CD14-positive monocyte (primary cell): Measurements from ENCODE around the gene PCSK4. TPM values are rescaled to one million over a fixed set of nuclear protein-coding genes. Genes with fewer than 3 reads are reported as not detected.

Experiments used
- DNase-seq, 3 donors: peaks; one replicate each; pipeline ENCODE4 v3.0.0-alpha.2; 2011 to 2022
- H2AFZ ChIP-seq: 2 replicates; pipeline ENCODE4 v1.6.0; 2012; ENCODE audit warnings: mild to moderate bottlenecking, low read depth, low read length, inconsistent platforms; ENCODE audit not compliant: insufficient read depth, poor library complexity, severe bottlenecking
- H3K27ac ChIP-seq, 2 donors: 1 replicate in 1 of 2; 2 replicates in 1 of 2; pipeline ENCODE4 v1.5.1; 2012 to 2013; ENCODE audit warnings: low read length in 2 of 2, control low read depth in 1 of 2, inconsistent platforms in 1 of 2, low read depth in 1 of 2, mild to moderate bottlenecking in 1 of 2
- H3K27me3 ChIP-seq, 2 donors: one replicate each; pipeline versions ENCODE4 v1.6.0 to v1.6.1; 2011 to 2013; ENCODE audit warnings: low read length in 2 of 2; ENCODE audit not compliant: control insufficient read depth in 2 of 2, insufficient read depth in 2 of 2
- H3K36me3 ChIP-seq, 2 donors: replicated peaks in 1 of 2; 1 replicate in 1 of 2; 2 replicates in 1 of 2; pipeline versions ENCODE4 v1.5.1 to v1.6.1; 2012 to 2013; ENCODE audit warnings: low read length in 2 of 2, control low read depth in 1 of 2, inconsistent platforms in 1 of 2, mild to moderate bottlenecking in 1 of 2; ENCODE audit not compliant: insufficient read depth in 2 of 2, control insufficient read depth in 1 of 2
- H3K4me1 ChIP-seq, 2 donors: 1 replicate in 1 of 2; 2 replicates in 1 of 2; pipeline versions ENCODE4 v1.5.1 to v1.6.1; 2012 to 2013; ENCODE audit warnings: low read length in 2 of 2, control low read depth in 1 of 2, inconsistent platforms in 1 of 2, mild to moderate bottlenecking in 1 of 2, moderate library complexity in 1 of 2; ENCODE audit not compliant: insufficient read depth in 2 of 2, control insufficient read depth in 1 of 2
- H3K4me2 ChIP-seq: replicated peaks from 2 replicates; pipeline ENCODE3; 2012; ENCODE audit warnings: low read length, moderate library complexity, mild to moderate bottlenecking; ENCODE audit not compliant: poor library complexity, severe bottlenecking; ENCODE audit errors: extremely low read depth
- H3K4me3 ChIP-seq, 3 experiments: fragments of 200-600 bp in 1 of 3; sonication (generic) in 1 of 3; replicated peaks in 1 of 3; 1 replicate in 2 of 3; 2 replicates in 1 of 3; pipeline ENCODE4 v1.5.1; 2011 to 2013; ENCODE audit warnings: low read length in 3 of 3, mild to moderate bottlenecking in 3 of 3, control low read depth in 2 of 3, low read depth in 2 of 3, inconsistent platforms in 1 of 3, moderate library complexity in 1 of 3
- H3K79me2 ChIP-seq: 2 replicates; pipeline ENCODE4 v1.6.0; 2012; ENCODE audit warnings: mild to moderate bottlenecking, control low read depth, inconsistent platforms, low read length, moderate library complexity; ENCODE audit not compliant: insufficient read depth
- H3K9ac ChIP-seq: 2 replicates; pipeline ENCODE4 v1.6.0; 2017; ENCODE audit warnings: low read length, mild to moderate bottlenecking; ENCODE audit not compliant: insufficient read depth, poor library complexity, severe bottlenecking
- H3K9me3 ChIP-seq, 2 donors: replicated peaks in 1 of 2; 1 replicate in 1 of 2; 2 replicates in 1 of 2; pipeline versions ENCODE4 v1.5.1 to v1.6.1; 2012 to 2013; ENCODE audit warnings: low read length in 2 of 2, control low read depth in 1 of 2; ENCODE audit not compliant: control insufficient read depth in 1 of 2, insufficient read depth in 1 of 2
- H4K20me1 ChIP-seq: 2 replicates; pipeline ENCODE4 v1.6.0; 2012; ENCODE audit warnings: mild to moderate bottlenecking, low read length, control low read depth, moderate library complexity; ENCODE audit not compliant: insufficient read depth
- H3K27ac Mint-ChIP-seq, 7 donors: one replicate each; pipeline ENCODE4 v1.8.0; 2020; ENCODE audit warnings: mild to moderate bottlenecking in 7 of 7, mixed read lengths in 7 of 7, moderate library complexity in 6 of 7, inconsistent platforms in 2 of 7
- H3K27me3 Mint-ChIP-seq, 3 donors: one replicate each; pipeline ENCODE4 v1.8.0; 2021 to 2022; ENCODE audit warnings: low read depth in 3 of 3, mild to moderate bottlenecking in 3 of 3, mixed read lengths in 3 of 3, moderate library complexity in 3 of 3, inconsistent platforms in 1 of 3
- H3K36me3 Mint-ChIP-seq, 2 donors: one replicate each; pipeline ENCODE4 v1.8.0; 2020; ENCODE audit warnings: mixed read lengths in 2 of 2, inconsistent platforms in 1 of 2, mild to moderate bottlenecking in 1 of 2
- H3K4me1 Mint-ChIP-seq: one replicate; pipeline ENCODE4 v1.8.0; 2020; ENCODE audit warnings: mild to moderate bottlenecking, mixed read lengths
- H3K4me3 Mint-ChIP-seq, 2 donors: one replicate each; pipeline ENCODE4 v1.8.0; 2020; ENCODE audit warnings: mild to moderate bottlenecking in 2 of 2, mixed read lengths in 2 of 2, moderate library complexity in 1 of 2
- H3K9me3 Mint-ChIP-seq, 7 donors: one replicate each; pipeline ENCODE4 v1.8.0; 2020 to 2022; ENCODE audit warnings: mixed read lengths in 7 of 7, mild to moderate bottlenecking in 6 of 7, moderate library complexity in 6 of 7, inconsistent platforms in 2 of 7
- WGBS: methylation state at CpG from one replicate; pipeline ENCODE4 v1.1.5; 2013; ENCODE audit warnings: missing lambda C conversion rate; ENCODE audit not compliant: insufficient coverage; 5-methylcytosine and 5-hydroxymethylcytosine counted together
- intact Hi-C, 2 donors: fragments of 100-400 bp; cut with micrococcal nuclease; formaldehyde crosslinking; loops; one replicate each; pipeline versions ENCODE4 v1.15.0 to v1.15.1; 2023
- polyA plus RNA-seq, 3 donors: library from polyadenylated mRNA; depleted of rRNA in 1 of 3; unstranded in 2 of 3; stranded (reverse) in 1 of 3; fragments of 300-500 nt in 2 of 3; fragments of >200 nt in 1 of 3; fragmentation: Illumina TruSeq in 2 of 3; gene quantifications; 1 replicate in 2 of 3; 2 replicates in 1 of 3; pipeline ENCODE4 v1.2.3, GENCODE V29; 2012 to 2021
- TF ChIP-seq, protein P1 (sequence below): fragments of 200-600 bp; IDR thresholded peaks from one replicate; pipeline ENCODE4 v1.8.0; 2022; ENCODE audit warnings: antibody characterized with exemption, mild to moderate bottlenecking

The PCSK4 gene
- polyA plus RNA-seq, 3 donors = 0.34 to 1.0 TPM; not detected in 1

DNA sequence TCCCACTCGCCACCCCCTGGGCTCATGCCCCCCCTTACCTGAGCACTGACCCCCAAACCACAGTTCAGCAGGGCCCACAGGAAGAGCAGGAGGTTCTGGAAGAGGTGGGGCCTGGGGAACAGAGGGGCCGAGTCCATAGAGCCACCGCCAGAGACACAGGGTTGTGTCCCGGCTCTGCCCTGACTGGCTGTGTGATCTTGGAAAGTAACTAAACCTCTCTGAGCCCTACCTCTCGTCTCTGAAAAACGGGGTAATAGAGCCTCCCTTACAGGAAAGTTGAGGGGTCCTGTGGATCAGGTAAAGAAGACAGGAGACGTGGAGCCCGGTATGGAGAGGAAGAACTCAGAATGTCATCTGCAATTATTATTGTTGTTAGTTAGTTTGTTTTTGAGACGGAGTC is 20.7 kb upstream of the PCSK4 start:
- intact Hi-C loops = loop anchor here in 1 of 2 donors (10.0 kb wide), 1 partner anchor 66 kb away; no protein-coding TSS in a partner anchor
- Histone ChIP-seq H4K20me1 (no peaks in the 10 kb centered on the region), H3K36me3 (no peaks in the 10 kb centered on the region), H3K9ac (no peak overlapping the region), H3K27me3 (peaks cover 2 to 53% of the 10 kb centered on the region in 2 donors), H3K4me3 (no peak overlapping the region), H3K4me1 (peaks cover 12 to 25% of the 10 kb centered on the region in 2 donors), H3K79me2 (no peaks in the 10 kb centered on the region), H3K4me2 (no peak overlapping the region), H2AFZ (no peak overlapping the region), H3K27ac (no peak overlapping the region), H3K9me3 (peaks cover 14 to 27% of the 10 kb centered on the region in 2 donors)
- no peak for DNase-seq
- WGBS = 61% methylated on average over 5 of the region's 9 CpGs
- H3K27me3 Mint-ChIP-seq = peaks cover 36 to 76% (median 61%) of the 10 kb centered on the region in 3 donors
- no peak overlapping the region for H3K27ac Mint-ChIP-seq
- peaks cover 15 to 39% (median 32%) of the 10 kb centered on the region in 7 donors for H3K9me3 Mint-ChIP-seq
- H3K4me3 Mint-ChIP-seq = peak overlapping the region in 1 of 2 donors; percentile 58
- TF ChIP-seq, protein P1, sequence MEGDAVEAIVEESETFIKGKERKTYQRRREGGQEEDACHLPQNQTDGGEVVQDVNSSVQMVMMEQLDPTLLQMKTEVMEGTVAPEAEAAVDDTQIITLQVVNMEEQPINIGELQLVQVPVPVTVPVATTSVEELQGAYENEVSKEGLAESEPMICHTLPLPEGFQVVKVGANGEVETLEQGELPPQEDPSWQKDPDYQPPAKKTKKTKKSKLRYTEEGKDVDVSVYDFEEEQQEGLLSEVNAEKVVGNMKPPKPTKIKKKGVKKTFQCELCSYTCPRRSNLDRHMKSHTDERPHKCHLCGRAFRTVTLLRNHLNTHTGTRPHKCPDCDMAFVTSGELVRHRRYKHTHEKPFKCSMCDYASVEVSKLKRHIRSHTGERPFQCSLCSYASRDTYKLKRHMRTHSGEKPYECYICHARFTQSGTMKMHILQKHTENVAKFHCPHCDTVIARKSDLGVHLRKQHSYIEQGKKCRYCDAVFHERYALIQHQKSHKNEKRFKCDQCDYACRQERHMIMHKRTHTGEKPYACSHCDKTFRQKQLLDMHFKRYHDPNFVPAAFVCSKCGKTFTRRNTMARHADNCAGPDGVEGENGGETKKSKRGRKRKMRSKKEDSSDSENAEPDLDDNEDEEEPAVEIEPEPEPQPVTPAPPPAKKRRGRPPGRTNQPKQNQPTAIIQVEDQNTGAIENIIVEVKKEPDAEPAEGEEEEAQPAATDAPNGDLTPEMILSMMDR = no peak
- peaks cover 1 to 2% of the 10 kb centered on the region in 2 donors for H3K36me3 Mint-ChIP-seq
- peaks cover 14% of the 10 kb centered on the region for H3K4me1 Mint-ChIP-seq

DNA sequence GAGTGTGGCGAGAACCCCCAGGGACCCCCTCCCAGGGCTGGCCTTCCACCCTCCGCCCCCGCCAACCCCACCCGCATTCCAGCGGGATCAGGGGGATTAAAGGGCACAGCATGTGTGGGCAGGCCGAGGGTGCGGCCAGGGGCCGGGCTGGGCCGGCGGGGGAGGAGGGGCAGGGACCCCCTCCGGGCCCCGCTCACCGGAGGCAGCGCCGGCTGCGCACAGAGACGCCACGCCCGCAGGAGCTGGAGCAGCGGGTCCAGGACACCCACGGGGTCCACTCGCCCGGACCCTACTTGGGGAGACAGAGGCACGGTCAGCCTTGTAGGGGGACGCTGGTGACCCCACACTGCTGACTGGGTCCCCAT is 20.3 kb upstream of the PCSK4 start:
- H2AFZ ChIP-seq = no peak overlapping the region
- H3K9ac ChIP-seq = no peak overlapping the region
- Mint-ChIP-seq H3K4me3 (no peak overlapping the region), H3K27me3 (peaks cover 39 to 78% (median 61%) of the 10 kb centered on the region in 3 donors), H3K4me1 (peaks cover 14% of the 10 kb centered on the region), H3K36me3 (peaks cover 1 to 2% of the 10 kb centered on the region in 2 donors), H3K27ac (no peak overlapping the region), H3K9me3 (peaks cover 15 to 42% (median 35%) of the 10 kb centered on the region in 7 donors)
- TF ChIP-seq, protein P1 = no peak
- H3K36me3 ChIP-seq = no peaks in the 10 kb centered on the region
- intact Hi-C loops = loop anchor here in 1 of 2 donors (10.0 kb wide), 1 partner anchor 66 kb away; no protein-coding TSS in a partner anchor
- peaks cover 14 to 31% of the 10 kb centered on the region in 2 donors for H3K9me3 ChIP-seq
- peaks cover 12 to 25% of the 10 kb centered on the region in 2 donors for H3K4me1 ChIP-seq
- H4K20me1 ChIP-seq = no peaks in the 10 kb centered on the region
- no peak overlapping the region for H3K4me2 ChIP-seq
- peaks cover 2 to 53% of the 10 kb centered on the region in 2 donors for H3K27me3 ChIP-seq
- no peak overlapping the region for H3K27ac ChIP-seq
- H3K79me2 ChIP-seq = no peaks in the 10 kb centered on the region
- 32% methylated on average over 21 of the region's 25 CpGs for WGBS
- no peak for DNase-seq
- H3K4me3 ChIP-seq = no peak overlapping the region
